HG03571 (cell line): ENCODE measurements around the gene PTPRR.

Source experiments
- ATAC-seq: cut with Tn5 transposase; IDR thresholded peaks from one replicate; pipeline ENCODE4 v1.9.1; 2021; ENCODE audit not compliant: unreplicated experiment

PTPRR gene

DNA sequence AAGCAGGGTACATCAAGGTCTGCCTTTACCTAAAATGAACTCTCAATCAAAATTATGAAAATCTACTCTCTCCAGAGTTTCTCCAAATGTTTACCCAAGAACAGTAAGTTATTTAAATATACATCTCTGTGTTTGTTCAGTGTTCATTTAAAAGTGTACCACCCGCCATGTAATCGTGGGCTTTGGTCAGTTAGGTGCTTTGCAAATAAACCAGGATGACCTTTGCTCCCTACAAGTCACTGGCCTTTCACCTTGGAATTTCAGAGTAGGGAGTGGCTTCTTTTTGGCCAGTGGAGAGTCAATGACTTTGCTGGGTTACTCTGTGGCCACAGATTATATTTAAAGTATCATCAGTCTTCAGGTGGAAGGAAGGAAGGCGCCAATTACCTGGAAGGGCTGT is 208.7 kb downstream of the PTPRR start:
- ATAC-seq = no peak

DNA sequence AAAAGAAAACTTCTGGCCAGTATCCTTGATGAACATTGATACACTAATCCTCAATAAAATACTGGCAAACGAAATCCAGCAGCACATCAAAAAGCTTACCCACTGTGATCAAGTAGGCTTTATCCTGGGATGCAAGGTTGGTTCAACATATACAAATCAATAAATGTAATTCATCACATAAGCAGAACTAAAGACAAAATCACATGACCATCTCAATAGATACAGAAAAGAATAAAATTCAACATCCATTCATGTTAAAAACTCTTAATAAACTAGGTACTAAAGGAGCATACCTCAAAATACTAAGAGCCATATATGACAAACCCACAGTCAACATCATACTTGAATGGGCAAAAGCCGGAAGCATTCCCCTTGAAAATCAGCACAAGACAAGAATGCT is 211.5 kb downstream of the PTPRR start:
- ATAC-seq = no peak

DNA sequence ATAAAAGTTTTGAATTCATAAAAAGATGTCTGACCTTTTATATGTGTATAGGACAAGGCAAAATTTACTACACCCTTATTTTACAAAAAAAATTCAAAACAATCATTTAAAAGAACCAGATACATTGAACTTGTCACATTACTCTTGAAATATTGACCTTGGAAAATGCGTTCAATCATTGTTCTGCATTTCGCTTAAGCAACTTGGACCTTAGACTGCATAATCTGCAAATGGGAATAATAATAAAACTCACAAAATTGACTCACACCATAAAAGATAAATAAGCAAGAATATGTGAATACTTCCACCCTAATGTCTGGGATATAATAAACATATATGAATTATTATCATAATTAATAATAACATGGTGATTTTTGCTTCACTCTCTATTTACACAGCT is 213.9 kb downstream of the PTPRR start:
- ATAC-seq = no peak

DNA sequence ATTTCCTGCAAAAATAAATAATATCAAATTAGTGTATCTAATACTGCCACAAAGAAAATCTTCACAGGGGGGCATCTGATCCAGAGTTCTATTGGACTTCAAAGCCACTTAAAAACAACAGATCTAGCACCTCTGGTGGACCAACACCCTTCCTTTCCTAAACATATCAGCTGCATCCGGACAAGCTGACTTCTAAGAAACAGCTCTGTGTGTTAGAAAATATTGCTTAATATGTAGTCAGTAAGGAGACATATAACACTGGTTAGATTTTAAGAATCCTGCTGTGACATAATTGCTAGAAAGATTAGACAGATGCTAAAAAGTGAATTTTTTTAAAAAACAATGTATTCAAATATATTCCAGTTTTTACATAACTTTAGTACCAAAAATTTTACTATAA is 222.2 kb downstream of the PTPRR start:
- ATAC-seq = no peak

DNA sequence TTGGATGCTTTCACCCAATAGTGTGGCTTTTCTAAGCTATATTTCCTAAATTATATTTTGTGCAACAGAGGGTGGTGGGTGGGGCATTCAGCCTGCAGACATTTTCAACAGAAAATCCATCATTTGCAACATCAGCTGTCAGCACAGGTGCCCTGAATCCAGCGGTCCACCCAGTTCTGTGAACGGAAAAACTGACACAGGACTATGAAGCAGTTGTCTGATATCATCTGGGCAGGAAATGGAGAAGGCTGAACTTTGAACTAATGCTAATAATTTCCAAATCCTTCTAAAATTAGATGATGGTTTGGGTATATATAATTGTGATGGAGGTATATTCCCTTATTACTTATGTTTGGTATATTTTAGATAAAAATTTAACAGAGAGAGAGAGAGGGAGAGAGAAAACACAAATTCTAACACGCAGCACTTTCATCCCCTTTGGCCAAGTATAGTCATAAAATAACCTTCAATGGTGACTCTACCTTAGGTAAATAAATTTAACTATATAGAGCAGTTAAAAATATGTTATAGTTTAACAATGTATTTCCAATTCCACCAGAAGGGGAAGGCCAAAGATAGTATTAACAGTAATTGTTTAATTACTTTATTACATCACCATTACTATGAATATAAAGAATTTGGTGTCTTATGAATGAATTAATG is 225.0 kb downstream of the PTPRR start:
- no peak for ATAC-seq

DNA sequence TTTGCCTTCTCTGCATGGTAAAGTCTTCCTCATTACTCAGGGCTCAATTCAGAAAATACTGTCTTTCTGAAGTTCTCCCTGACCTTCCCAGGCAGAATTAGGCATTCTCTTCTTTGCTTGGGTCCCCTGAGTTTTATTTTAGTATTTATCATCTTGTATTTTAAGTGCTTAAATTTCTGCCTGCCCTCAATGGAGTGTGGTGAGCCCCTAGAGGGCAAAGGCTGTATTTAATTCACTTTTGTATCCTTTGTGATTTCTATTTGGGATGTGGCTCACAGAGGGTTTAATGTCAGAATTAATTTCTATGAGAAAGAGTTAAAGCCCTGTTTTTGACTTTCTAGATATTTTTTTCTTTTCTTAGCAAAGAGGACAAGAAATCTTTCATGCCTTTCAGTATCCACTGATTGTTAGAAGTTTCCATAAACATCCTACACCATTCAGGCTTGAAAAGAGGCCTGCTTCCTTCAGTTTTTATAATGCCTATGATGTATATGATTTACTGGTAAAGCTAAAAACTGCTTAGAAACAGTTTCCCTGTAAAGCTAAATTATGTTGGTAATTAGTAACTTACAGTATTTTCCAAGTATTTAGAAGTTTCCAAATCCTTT is 227.8 kb downstream of the PTPRR start:
- no peak for ATAC-seq

DNA sequence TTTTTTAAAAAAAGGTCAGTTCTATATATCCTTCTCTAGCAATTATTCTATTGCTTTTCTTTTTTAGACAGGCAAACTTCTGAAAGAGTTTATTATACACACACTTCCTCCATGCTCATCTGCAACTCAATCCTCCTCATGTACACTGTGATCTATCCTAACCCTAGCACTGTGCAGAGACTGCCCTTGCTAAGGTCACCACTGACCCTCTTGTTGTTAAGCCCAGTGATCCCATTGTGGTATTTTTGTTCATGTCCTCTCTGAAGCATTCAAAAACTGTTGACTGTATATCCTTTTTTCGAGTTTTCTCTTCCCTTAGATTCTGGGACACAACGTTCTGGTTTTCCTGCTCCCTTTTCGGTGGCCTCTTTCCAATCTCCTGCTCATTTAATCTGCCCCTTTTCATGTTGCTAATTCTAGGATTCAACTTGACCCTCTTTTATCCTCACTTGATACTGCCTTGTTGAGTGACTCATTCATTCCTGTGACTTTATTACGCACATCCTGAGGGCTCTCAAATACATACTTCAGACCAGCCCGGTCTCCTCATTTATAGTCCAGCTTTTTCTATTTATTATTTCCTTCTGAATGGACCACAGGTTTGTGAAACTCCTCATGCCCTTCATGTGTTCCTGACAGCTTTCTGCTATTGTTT is 229.4 kb downstream of the PTPRR start:
- ATAC-seq = no peak

DNA sequence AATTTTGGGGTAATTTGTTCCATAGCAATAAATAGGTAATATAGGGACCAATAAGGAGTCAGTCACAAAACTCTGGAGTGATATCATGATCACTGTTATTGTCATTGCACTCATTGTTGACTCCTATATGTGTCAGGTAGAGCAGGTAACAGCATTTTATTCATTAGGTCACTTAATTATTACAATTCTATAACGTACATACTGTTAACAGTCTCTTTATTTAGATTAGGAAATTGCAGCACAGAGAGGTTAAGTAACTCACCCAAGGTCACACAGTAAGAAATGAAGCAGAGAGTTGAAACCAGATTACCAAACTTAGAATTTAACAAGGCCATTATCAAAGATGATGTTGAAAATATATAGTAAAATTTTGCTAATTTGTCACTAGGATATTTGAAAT is 233.6 kb downstream of the PTPRR start:
- no peak for ATAC-seq

DNA sequence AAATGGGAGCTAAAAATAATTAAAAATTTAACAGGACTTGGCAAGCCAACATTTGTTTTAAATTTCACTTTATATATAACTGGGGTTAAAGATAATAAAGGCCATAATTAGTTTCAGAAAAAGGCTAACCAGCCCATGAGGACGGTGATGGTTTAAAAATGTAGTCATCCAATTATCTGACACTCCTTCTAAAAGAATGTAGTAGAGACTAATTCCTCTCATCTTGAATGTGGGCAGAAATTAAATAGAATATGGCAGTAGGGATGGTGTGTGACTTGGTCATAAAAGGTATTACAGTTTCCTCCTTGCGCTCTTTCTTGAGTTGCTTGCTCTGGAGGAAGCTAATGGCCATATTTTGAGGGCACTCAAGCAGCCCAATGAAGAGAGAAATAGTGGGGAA is 234.2 kb downstream of the PTPRR start:
- no peak for ATAC-seq

DNA sequence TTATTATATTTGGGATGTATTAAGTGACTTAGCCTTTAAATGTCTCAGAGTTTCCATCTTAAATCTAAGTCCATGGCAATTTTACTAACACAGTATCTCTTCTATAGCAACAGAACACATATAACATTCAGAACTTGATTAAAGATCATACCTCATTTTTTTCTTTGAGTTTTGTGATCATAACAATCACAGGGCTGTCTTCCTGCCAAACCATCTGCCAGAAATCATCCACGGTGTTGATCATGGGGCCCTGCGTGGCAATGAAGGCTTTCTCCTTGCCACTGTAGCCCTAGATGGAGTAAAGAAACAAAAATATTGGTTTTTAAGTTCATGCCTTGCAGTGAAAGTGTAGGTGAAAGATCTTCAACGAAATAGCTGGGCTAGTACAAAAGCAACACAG is 236.6 kb downstream of the PTPRR start:
- no peak for ATAC-seq

DNA sequence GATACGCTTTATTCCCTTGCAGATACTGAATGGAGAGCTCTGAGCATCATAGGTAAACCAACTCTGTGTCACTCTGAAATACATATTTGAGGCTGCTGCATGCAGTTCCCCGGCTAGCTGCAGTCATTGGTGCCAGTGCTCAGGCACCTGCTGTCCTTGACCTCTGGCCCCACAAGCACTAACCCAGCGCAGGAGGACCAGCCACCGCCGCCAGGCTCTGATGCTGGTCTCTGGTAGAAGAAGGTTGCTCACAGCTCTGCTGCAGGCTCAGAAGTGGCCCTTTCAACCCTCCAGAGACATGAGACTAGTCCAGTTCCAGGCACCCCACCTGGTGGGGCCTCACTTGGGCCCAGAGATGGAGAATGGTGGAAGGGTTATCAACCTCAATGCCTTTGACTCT is 248.8 kb downstream of the PTPRR start:
- no peak for ATAC-seq

DNA sequence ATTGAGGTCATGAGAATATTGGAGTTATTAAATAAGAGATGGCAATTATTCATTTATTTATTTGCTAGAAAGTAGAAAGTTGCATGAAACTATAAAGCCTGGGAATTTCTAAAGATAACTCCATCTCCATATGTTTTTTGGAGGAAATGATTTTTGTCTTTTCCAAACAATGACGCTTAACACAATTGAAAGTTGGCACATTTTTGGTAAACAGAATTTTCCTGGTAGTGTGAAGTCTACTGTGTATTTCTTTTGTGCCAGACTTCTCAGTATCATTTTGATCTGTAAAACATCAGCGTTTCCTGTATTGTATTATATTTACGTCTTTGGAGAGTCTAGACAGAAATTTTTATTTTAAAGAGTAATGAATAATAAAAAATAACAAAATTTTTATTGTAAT is 249.6 kb downstream of the PTPRR start:
- ATAC-seq = no peak

DNA sequence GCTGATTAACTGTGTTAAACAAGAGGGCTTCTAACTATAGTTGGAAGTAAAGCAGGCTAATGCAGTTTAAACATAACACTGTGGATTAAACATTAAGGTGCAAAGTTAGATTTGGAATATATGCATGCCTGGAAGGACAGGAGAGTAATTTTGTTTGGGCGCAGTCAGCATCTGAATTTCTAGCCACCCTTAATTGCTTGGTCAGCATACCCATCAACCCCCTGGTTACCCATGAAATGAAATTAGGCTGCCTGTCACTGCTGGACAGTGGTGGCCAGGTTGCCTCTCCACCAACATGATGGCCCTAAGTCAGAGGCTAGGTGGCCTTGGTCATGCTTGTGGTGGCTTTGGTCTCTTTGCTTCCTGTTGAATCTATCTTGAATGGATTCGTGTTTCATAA is 253.3 kb downstream of the PTPRR start:
- no peak for ATAC-seq

DNA sequence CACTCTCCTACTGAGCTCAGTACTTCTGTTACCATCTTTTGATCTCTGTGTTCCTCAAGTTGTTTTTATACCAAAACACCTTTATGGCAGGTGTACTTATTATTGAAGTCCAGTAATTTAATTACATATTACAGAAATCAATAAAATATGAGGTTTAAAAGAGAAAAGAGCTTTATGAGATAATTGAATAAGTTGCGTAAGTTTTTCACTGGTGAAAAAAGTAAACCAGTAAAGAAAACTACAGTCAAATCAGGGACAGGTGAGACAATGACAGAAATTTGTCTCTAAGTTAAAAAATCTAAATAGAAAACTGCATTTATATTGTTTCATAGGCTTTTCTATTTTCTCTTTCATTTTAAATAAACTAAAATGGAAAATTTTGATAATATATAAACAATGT is 254.2 kb downstream of the PTPRR start:
- no peak for ATAC-seq

DNA sequence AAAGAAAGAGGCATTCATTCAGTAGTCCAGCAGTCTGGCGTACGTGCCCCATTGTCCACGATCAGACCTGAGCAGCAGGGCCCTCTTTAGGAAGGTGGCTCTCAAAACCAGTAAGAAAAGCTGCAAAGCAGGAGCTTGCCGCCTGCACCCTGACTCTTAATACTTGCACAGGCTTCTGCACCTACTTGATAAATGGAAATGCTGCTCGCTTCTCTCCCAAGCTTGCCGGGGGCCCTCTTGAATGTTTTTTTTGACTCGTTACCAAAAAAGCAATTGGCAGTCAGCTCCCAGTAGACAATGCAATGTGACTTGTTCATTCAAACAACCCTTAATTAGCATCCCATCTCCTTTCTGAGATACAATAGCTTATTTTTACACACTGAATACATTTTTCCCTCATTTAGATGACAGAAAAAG is 256.1 kb downstream of the PTPRR start:
- no peak for ATAC-seq

DNA sequence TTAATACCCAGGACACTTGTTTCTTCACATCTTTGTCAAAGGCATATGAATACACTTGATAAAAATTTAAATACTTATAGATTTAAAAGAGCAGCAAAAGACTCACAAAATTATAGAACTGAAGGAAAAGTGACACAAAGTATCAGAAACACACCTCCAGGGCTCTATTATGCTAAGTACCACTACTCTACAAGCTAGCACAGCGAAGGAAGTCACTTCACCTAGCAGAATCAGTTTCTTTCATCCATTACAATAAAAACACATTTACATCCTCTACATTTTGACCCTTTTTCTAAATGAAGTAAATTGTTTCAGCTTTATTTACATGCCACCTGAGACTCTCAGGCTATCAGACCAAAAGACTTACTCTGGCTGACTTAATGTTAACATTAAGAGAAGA is 256.7 kb downstream of the PTPRR start:
- ATAC-seq = no peak

DNA sequence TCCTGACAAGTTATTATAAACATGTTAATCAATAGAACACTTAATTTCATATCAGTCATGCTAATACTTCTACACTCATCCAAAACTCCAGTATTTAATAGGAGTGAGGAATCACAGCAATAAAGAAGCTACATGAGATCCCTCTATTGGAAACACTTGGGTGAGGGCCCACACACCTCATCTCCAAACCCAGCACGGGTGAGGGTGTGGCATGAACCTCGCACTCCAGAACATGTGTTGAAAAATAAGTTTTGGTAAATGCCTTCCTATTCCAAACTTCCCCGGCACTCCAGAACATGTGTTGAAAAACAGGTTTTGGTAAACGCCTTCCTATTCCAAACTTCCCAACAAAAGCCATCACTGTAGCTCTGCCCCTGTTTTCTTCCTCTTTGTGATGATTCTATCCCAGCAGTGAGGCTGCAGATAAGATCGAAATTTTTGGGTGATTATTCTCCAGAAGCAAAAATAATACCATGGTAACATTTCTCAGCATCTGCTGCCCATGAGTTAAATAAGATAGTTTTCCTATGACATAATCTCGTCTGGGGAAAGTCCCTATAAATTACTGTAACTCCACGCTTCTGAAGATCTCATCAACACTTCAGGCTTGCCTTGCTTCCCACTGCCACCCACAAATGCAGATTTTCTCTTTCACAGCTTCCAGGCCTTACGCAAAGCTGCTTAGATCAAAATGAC is 258.9 kb downstream of the PTPRR start:
- ATAC-seq = no peak

DNA sequence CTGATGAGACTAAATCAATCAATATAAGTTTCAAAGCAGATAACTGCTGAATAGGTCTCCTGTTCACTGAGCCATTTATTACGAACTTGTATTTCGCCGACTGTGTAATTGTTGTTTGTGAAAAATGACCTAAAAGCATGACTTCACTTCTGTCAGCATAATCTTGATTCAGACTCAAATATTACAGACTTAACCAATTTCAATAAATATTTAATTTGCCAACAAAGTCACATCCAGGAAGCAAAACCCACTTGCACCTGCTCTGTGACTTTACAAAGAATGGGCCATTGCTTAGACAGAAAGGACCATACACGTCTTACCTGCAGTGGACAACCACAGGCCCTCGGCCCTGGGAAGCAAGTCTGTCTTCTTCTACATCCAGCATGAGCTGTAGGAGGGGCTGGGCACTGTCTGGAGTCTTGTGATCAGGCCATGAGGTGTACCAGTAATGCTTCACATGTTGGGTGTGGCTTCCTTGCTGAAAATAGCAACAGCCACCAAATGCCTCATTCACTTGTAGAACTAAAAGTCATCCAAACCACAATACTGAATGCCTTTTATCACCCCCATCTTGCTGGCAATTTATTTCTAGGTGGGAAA is 259.8 kb downstream of the PTPRR start:
- no peak for ATAC-seq

DNA sequence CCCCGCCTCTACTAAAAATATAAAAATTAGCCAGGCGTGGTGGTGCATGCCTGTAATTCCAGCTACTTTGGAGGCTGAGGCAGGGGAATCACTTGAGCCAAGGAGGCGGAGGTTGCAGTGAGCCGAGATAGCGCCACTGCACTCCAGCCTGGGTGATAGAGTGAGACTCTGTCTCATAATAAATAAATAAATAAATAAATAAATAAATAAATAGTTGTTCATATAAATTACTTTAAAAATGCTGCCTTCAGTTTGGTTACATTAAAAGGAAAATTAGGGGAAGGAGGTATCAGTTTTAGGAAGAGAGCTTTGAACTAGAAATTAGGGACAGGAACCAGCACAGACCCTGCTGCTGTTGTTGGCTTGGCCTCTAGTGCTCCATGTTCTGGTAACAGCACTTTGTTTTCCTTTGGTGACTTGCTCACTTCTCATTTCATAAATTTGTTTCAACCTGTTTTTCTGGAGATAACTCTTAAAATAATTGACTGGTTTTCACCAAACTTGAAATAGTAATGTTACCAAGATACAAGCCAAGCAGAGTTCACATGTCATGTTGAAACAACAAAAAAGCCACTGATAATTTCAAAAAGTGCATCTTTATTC is 260.4 kb downstream of the PTPRR start:
- ATAC-seq = no peak

DNA sequence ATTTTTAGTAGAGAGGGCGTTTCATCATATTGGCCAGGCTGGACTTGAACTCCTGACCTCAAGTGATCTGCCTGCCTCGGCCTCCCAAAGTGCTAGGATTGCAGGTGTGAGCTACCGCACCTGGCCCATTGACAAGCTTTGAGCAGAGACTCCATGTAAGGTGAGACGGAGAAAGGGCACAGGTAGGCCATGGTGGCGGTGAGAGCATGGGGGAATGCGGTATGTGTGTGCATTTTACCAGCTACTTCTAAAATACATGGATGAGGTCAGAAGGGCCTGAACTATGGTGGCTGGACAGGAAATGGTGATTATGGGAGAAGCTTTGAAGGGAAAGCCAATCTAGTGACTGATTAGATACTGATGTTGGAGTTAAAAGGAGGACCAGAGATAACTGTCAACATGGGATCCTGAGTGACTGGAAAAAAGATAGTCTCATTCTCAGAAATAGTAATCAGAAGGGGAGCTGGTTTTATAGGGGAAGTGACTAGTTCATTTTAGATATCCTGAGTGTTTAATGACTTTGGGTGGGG is 261.4 kb downstream of the PTPRR start:
- ATAC-seq = no peak
